GM19025 (cell line): Measurements from ENCODE around the gene DIP2C.
"Not testable (repeated sequence)": the region's sequence is repeated elsewhere in the genome, so short reads cannot be mapped to it uniquely, and the experiment has no call there.

Experiments used
- ATAC-seq: cut with Tn5 transposase; IDR thresholded peaks from one replicate; pipeline ENCODE4 v1.9.1; 2021; ENCODE audit warnings: mild to moderate bottlenecking, low read depth, moderate library complexity; ENCODE audit not compliant: unreplicated experiment

DIP2C gene

DNA sequence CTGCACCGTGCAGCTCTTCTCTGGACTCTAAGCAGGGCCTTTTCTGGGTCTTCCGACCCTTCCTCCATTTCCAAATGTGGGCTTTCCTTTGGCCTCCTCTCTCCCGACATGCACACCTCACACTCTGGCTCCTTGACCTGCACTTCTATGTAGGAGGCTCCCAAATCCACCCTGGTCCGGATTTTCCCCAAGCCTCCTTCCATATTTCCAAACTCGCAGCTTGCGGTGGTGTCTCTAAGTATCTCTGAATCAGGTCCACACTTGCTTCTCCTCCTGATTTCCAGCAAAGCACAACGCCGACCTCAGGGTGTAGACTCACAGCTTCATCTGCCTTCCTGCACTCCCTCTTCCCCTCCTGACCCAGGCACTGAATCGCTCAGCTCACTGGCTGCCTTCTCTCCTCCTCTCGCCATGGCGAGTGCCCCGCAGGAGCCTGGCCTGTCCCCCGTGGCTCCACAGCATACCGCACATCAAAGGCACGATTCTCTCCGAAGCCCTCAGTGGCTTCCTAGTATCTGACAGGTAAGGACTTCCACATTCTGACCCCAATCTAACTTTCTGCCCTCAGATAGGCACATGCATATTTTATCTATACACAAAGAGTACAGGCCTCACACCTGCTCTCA lies 27.8 kb downstream of the DIP2C start:
- ATAC-seq: no peak

DNA sequence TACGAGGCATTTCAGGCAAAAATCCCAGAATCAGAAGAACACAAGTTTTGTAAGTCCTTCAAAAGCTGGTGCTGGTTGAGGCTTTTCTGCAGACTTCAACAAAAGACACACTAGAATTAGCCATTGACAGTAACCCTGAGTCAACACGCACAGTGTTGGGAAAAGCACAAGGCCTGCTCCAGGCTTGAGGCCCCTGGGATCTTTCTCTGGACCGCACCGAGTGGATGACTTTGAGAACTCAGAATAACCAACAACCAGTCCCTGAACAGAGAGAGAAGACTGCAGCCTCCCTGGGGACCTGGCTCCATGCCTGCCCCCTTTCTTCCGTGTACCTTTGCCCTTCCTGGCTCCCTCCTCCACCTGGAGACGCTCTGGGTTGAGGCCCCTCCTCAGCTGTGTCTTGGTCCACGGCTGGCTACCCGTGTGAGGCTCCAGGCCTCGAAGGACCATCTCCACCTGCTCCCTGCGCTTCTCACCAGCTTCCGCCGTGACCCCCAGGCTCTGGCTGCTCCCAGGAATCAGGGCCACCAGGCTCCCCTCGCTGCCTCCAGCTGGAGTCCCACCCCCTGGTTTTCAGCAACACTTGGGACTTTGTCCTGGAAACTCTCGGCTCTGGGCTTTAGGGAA lies 28.4 kb downstream of the DIP2C start:
- no peak for ATAC-seq

DNA sequence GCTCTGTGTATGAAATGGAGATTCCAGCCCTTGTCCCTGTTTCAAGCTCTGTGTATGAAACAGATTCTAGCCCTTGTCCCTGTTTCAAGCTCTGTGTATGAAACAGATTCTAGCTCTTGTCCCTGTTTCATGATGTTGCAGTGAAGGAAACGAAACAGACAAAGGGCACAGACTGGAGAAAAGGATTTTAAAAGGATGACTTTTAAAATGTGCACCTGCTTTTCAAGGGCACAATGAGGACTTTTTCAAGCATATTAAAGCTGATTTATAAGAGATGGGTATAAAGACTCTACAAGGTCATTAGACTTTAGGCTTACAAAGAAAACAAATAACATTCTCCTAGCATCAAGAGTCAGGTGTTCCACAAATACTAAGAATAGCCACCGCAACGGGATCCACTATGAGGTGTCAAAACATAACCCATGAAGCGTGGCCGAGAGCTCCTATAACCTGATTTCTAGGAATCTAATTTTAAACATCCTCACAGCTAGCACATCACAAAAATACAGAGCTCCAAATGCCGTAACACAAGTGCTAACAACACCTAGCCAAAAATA lies 29.0 kb downstream of the DIP2C start:
- no peak for ATAC-seq

DNA sequence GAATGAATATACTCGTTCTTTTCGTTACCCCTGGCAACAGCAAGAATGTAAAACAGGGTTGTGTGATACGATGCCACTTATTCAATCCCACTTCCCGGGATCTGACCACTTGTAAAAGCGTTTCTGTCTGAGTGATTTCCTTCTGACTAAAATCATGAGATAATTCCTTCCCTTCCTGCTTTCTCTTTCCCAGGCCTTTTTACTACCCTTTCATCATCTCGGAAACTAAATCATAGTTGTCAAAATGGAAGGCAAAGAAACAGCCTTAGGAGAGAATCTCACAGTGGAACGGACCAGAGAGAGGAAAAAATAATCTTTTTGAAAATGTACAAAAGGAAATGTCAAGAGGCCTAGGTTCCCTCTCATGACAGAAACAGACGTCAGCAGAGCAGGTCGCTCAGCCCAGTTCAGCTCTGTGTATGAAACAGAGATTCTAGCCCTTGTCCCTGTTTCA lies 29.8 kb downstream of the DIP2C start:
- no peak for ATAC-seq

DNA sequence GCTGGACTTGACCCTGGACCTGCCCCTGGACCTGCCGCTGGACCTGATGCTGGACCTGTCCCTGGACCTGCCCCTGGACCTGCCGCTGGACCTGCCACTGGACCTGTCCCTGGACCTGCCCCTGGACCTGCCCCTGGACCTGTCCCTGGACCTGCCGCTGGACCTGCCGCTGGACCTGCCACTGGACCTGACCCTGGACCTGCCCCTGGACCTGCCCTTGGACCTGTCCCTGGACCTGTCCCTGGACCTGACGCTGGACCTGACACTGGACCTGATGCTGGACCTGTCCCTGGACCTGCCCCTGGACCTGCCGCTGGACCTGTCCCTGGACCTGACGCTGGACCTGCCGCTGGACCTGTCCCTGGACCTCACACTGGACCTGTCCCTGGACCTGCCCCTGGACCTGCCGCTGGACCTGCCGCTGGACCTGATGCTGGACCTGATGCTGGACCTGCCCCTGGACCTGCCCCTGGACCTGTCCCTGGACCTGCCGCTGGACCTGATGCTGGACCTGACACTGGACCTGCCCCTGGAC lies 31.6 kb downstream of the DIP2C start:
- ATAC-seq: not testable (repeated sequence)

DNA sequence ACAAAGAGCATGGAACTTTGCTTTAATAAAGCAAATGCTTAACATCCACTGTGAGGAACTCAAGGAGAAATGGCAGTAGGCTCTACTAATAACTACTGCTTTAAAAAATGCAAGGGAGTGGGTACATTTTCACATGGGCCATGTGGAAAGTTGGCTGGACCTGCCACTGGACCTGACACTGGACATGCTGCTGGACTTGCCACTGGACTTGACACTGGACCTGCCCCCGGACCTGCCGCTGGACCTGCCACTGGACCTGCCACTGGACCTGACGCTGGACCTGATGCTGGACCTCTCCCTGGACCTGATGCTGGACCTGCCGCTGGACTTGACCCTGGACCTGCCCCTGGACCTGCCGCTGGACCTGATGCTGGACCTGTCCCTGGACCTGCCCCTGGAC lies 32.6 kb downstream of the DIP2C start:
- ATAC-seq: no peak

DNA sequence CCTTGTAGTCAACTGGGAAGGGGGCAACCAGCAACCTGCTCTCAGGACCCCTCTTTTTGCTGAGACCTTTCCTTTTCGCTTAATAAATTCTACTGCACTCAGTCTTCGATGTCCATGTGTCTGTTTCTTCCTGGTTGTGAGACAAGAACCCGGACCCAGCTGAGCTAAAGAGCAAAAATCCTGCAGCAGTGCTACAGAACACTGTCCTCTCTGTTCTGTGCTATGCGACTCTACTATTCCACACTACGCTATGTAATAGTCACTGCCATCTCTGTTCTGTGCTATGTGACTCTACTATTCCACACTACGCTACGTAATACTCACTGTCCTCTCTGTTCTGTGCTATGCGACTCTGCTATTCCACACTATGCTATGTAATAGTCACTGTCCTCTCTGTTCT lies 34.3 kb downstream of the DIP2C start:
- no peak for ATAC-seq

DNA sequence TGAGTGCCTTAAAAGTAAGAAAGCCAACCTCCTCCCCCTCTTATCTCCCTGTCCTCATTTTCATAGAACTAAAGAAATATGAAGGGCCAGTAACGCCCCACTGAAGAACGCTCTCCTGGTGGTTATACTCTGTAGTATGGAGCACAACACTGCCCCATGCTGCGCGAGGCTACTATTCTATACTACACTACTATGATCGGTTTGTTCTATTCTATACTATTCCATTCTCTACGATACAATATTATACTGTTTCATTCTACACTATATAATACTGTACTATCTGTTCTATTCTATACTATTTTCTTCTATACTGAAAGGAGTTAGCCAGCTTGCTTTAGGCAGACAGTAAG lies 34.8 kb downstream of the DIP2C start:
- no peak for ATAC-seq

DNA sequence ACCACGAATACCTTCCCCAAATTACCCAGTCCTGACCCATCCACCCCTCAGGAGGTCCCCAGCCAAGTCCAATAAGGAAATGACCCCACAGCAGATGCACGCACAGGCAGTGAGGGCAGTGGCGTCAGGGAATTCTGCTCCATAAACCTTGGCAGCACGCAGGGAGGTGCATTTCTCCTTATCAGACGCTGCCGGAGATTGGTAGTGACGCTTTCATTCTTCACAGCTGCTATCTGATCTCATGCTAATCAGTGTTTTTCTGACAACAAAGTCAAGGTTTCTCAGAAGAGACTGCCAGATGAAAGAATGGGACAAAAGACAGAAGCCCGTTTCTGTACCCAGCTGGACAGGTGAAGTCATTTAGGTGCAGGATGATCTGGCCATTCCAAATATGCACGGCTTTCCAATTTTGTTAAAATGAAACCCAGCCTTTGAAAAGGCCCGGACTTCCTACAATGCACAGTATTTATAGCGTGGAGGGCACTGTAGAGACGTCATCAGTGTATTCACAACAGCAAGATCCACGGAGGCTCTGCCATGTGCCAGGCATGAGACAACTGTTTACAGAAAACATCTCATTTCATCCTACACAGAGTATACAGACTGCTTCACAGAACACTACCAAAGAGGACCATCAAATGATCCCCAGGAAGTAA lies 35.3 kb downstream of the DIP2C start:
- ATAC-seq: no peak

DNA sequence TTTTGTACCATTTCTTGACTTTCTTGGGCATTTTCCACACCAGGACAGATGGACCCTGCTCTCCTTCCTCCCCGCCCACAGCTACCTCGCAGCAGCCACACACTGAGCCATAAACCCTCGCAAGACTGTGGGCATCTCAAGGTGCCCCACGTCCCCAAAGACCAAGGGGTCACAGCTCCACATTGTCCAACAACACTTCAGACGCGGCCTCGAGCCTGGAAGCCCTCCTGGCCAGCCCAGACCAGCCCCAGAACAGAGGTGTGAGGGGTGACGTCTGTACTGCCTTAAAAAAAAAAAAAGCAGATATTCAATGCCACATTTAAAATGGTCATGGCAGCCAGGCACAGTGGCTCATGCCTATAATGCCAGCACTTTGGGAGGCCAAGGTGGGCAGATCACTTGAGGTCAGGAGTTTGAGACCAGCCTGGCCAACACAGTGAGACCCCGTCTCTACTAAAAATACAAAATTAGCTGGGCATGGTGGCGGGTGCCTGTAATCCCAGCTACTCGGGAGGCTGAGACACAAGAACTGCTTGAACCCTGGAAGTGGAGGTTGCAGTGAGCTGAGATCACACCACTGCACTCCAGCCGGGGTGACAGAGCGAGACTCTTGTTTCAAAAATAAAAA lies 36.5 kb downstream of the DIP2C start:
- not testable (repeated sequence) for ATAC-seq

DNA sequence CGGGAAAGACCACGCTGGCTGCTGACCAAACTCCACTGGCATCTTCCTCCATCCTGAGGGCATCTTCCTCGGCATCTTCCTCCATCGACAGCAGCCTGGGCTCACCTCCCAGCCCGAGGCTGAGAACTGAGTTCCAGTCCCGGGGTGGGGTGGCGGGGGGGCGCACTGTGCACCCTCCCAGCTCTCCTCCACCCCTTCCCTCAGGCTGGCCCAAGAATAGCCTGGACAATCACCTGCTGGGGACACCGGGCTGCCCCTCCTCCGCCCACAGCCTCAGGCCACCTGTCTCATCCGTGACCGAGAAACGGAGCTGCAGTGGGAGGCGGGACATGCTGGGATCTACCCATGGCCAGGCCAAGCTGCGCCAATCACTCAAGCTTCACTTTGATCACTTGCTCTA lies 37.2 kb downstream of the DIP2C start:
- no peak for ATAC-seq

DNA sequence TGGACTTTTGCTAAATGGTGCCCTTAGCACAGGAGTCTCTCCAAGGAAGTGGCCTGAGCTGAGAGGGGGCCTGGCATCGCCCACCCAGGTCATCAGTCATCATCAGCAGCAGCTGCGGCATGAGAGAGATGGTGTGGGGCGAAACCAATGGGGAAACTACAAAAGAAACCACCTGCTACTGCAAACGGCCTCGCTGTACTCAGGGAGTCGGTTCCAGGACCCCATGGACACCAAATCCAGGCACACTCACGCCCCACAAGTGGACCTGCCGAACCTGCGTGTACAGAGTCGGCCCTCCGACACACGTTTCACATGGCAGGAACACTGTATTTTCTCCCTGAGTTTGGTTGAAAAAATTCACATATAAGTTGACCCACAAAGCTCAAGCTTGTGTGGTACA lies 37.8 kb downstream of the DIP2C start:
- no peak for ATAC-seq

DNA sequence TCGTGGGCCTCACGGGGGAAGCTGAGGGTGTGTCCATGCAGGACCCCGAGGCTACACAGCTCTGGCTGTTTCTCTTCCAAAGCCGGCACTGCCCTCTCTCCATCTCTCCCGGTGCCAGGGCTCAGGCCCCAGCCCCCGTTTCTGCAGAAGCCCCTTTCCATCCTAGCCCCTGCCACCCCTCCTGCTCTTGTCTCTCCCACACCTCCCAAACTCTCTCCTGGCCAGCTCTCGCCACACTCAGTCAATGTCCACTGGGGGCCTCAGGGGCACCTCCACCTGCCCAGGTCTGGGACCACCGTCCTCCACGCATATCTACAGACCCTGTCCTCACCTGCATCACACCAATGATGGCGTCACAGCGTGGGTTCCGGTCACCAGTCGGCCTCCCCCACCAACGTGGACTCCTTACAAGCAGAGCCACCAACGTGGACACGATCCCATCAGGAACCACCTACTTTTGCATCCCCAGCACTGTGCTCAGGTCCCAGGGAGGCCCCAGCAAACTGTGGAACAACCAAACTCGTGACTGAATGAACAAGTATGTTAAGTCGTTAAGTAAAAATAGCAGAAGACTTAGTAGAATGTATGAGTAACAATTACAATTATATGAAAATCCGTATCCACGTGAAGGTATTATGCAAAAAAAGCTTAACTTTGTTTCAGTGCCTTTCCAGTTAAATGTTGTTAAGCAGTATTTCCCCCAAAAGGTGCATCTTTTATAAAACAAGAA lies 38.4 kb downstream of the DIP2C start:
- no peak for ATAC-seq

DNA sequence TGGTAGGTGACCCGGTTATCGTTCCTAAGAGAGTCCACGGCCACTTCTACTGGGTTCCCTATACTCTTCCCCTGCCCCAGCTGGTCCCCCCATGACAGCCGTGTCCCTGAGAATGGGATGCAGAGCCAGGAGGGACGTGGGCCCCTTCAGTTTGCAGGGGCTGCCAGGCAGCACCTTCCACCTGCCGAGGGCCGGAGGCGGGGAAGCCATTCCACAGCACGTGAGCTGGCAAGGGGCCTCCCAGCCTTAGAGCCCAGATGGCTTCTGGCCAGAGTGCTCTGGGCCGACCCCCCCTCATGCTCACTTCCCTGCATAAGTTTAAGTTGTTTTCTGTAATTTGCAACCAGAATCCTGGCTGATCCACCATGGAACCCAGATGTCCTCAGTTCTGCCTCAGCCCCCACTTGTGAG lies 39.0 kb downstream of the DIP2C start:
- no peak for ATAC-seq

DNA sequence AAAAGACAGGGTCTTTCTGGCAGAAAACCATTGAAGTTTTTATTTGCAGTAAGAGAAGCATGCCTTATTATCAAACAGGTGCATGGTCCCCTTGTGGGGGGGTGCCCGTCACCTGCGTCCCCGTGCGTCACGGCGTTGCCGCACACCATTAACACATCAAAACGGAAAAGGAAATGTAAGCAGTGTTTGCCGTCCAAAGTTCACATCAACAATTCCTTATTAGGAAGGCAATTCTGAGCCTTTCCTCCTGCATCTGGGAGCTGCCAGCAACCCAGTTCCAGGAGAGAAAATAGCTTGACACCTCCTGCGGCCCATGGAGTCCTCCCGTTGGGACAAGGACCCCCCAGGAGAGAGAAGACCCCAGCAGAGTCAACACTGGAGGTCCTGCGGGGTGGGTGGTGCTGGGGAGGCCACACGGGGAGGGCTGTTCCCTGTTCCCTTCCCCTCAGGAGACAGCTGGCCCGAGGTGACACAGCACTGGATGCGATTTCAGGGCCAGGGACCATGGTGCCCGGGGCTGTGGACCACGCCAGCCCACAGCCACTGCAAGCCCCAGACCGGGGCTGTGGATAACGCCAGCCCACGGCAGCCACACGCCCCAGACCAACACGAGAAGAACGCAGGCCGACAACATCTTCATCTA lies 39.5 kb downstream of the DIP2C start:
- no peak for ATAC-seq

DNA sequence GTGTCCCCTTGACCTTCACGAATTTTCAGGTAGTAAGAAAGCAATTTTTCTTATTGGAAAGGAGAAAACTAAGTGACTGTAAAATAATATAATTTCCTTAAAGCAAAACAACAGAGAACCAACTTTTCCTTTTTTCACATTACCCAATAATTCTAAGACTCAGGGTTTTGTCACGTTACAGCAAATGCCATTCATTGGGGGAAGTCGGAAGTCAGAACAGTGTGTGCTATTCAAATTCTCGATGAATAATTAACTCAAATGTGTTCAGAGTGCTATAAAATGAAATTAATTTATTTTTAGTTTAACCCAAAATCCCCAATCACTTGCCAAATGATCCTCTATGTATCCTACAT lies 40.0 kb downstream of the DIP2C start:
- ATAC-seq: no peak

DNA sequence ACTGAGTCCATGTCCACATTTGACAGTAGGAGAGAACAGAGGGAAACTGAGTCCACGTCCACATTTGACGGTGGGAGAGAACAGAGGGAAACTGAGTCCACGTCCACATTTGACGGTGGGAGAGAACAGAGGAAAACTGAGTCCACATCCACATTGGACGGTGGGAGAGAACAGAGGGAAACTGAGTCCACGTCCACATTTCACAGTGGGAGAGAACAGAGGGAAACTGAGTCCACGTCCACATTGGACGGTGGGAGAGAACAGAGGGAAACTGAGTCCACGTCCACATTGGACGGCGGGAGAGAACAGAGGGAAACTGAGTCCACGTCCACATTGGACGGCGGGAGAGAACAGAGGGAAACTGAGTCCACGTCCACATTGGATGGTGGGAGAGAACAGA lies 42.4 kb downstream of the DIP2C start:
- not testable (repeated sequence) for ATAC-seq

DNA sequence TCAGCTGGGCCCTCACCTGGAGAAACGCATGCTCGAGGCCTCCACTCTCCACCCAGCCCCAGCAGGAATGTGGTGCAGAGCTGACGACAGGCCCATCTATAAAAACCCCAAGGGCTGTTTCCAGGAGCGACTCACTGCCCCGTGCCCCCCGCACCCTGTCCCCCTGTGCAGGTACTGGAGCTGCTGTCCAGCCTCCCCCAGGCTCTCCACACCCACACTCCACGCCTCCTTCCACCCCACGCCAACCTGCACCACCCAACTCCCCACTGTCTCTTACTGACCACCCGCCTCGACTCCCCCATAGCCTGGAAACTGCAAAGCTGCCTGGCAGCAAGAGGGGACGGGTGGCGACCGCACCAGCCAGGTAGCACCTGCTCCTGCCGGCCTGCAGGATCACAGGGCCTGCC lies 43.3 kb downstream of the DIP2C start:
- ATAC-seq: no peak

DNA sequence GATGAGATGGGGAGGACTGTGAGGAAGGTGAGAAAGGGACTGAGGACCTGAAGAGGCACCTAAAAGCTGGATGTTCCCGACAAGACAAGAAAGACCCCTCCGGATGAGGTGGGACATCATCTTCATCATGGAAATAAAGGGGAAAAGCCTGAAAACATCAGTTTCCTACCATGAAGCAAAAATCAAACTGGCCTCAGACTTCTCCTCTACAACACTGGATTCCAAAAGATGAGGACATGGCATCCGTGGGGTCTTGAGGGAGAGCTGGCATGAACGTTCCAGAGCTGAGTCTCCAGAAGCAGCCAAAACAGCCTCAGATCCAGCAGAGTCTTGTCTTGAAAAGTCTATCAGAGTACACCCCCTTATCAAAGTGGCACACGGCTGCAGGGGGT lies 44.5 kb downstream of the DIP2C start:
- ATAC-seq: no peak
